GM21825 (cell line): Measurements from ENCODE around the gene FIGNL1.
A peak's percentile ranks its signal among the peaks of the same experiment; 100 is the strongest.

Source experiments
- ATAC-seq: cut with Tn5 transposase; IDR thresholded peaks from one replicate; pipeline ENCODE4 v1.9.1; 2021; ENCODE audit warnings: mild to moderate bottlenecking, moderate library complexity; ENCODE audit not compliant: unreplicated experiment

FIGNL1 gene

GRCh38 chr7:50399635-50400034 is 50.5 kb downstream of the FIGNL1 start:
- ATAC-seq = no peak

DNA sequence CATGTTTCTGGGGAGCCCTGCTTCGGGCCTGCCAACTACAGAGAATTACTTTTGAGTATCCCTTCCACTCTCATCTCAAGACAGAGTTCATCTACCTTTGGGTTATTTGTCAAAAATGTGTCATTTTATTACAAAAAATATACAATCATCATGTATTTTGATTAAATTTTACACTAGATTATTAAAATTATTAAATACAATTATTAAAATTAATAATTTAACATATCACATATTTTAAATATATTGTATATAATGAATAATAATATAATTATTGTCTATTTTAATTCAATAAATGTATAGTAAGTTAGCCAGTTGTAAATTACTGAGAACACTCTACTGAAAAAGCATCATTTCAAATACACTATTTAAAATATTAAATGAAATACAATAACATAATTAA is 50.9 kb downstream of the FIGNL1 start:
- no peak for ATAC-seq

- peak; percentile 19 for ATAC-seq
Measured at GRCh38 chr7:50397971-50398324, 52.2 kb downstream of the FIGNL1 start.

DNA sequence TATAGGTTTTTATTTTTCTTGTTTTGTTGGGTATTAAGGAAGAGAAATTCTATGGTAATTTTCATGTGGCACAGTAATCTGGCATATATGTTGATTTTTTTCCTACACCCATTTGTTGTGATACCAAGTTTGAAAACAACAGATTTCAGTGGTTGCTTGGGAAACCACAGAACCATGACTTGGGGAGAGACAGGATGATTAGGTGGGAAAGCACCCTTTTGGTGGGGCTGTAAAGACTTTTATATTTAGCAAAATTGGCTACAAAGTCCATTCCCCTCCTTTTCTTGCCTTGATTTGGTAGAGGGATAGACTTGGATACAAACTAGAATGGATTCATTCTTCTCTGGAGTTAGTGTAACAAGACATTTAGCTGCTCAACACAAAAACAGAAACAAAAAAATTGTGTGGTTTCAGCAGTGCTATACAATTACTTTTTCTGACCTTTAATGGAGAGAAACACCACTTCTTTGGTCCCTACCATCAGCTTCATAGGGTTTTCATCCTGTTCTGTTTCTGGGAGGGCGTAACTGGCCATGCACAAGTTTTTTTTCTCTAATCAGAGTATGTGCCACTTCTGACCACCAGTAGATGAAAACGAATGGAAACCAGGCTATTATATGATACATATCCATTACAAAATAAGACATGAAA is 52.7 kb downstream of the FIGNL1 start:
- ATAC-seq = peak; percentile 59

- no peak for ATAC-seq
Measured at GRCh38 chr7:50396856-50397255, 53.3 kb downstream of the FIGNL1 start.

- ATAC-seq = no peak
Measured at GRCh38 chr7:50394315-50394714, 55.8 kb downstream of the FIGNL1 start.
